Right lobe of liver (tissue), 6 donors: ENCODE measurements around the gene LHFPL2. TPM values are rescaled to one million over a fixed set of nuclear protein-coding genes. Genes with fewer than 3 reads are reported as not detected.

Experiments
- ATAC-seq, 4 donors: fragments of 200-7000 bp; cut with Tn5 transposase; one replicate each; pipeline ENCODE4 v1.9.1; 2020; ENCODE audit warnings: mild to moderate bottlenecking in 4 of 4, moderate library complexity in 4 of 4
- DNase-seq, 3 donors: peaks; one replicate each; pipeline ENCODE4 v3.0.0-alpha.2; 2020
- H3K27ac ChIP-seq, 3 donors: fragments of 200-600 bp; one replicate each; pipeline ENCODE4 v1.8.0; 2022
- H3K27me3 ChIP-seq, 2 donors: fragments of 200-600 bp; one replicate each; pipeline ENCODE4 v1.8.0; 2022
- H3K36me3 ChIP-seq, 4 donors: fragments of 200-600 bp; sonication (generic) in 1 of 4; one replicate each; pipeline versions ENCODE4 v1.5.1 to v1.8.0; 2017 to 2022; ENCODE audit warnings: control low read depth in 1 of 4
- H3K4me1 ChIP-seq, 4 donors: fragments of 200-600 bp; sonication (generic) in 1 of 4; one replicate each; pipeline versions ENCODE4 v1.5.1 to v1.8.0; 2017 to 2022; ENCODE audit warnings: control low read depth in 1 of 4
- H3K4me3 ChIP-seq, 3 donors: fragments of 200-600 bp; one replicate each; pipeline ENCODE4 v1.8.0; 2022
- H3K9me3 ChIP-seq, 4 donors: fragments of 200-600 bp; sonication (generic) in 1 of 4; one replicate each; pipeline versions ENCODE4 v1.5.1 to v1.8.0; 2017 to 2022; ENCODE audit warnings: control low read depth in 1 of 4
- CTCF ChIP-seq, 4 donors: fragments of 200-600 bp in 3 of 4; fragments of 450-650 bp in 1 of 4; IDR thresholded peaks; one replicate each; pipeline versions ENCODE4 v1.5.1 to v1.8.0; 2016 to 2022; ENCODE audit warnings: antibody characterized with exemption in 4 of 4, mild to moderate bottlenecking in 2 of 4
- POLR2A ChIP-seq: fragments of 450-650 bp; IDR thresholded peaks from one replicate; pipeline ENCODE4 v1.6.1; 2017; ENCODE audit warnings: antibody characterized with exemption, mild to moderate bottlenecking
- WGBS: methylation state at CpG from one replicate; pipeline ENCODE4 v1.1.6; 2018; ENCODE audit warnings: low coverage, low lambda C conversion rate; ENCODE audit not compliant: insufficient coverage; ENCODE audit errors: missing lambda C conversion rate; 5-methylcytosine and 5-hydroxymethylcytosine counted together
- intact Hi-C, 2 donors: fragments of 100-400 bp; cut with DNase I; formaldehyde crosslinking; loops; one replicate each; pipeline versions ENCODE4 v1.11.2 to v1.14.1; 2022
- total RNA-seq, 6 experiments: library from RNA; depleted of rRNA in 2 of 6; stranded (reverse); fragments of >200 nt in 2 of 6; fragmentation: NEBNext Ultra II Directional in 3 of 6; extraction: Animal tissue kit (Norgen Biotek cat#: 25700) in 3 of 6; gene quantifications; one replicate each; pipeline versions ENCODE4 v1.1.0 to v1.2.4, GENCODE V29; 2016 to 2023
- donor health status: DM: no; HTN: yes; CAD: no.
- donor health status: DM: no; HTN: no; CAD: no.
- donor health status: DM: no; HTN: no; CAD: no.
- donor health status: DM: no; HTN: yes; CAD: no.
- donor health status: DM: no; HTN: yes; CAD: no.

LHFPL2 gene
- total RNA-seq, 6 experiments from 2014 or later, result 2.6 to 11.8 (median 4.3) TPM

- H3K27ac ChIP-seq, result no peak overlapping the region
- no peaks in the 10 kb centered on the region for H3K36me3 ChIP-seq
- ATAC-seq (no peak), DNase-seq (no peak)
- no peak overlapping the region for H3K4me3 ChIP-seq
- H3K4me1 ChIP-seq, result no peaks in the 10 kb centered on the region
- WGBS, result 65% methylated on average over 4 of the region's 4 CpGs
- TF ChIP-seq CTCF (IDR thresholded peaks at IDR 0.05), result no peak
- TF ChIP-seq POLR2A, result no peak
- no peaks in the 10 kb centered on the region for H3K9me3 ChIP-seq
- intact Hi-C loops, result no loop called here
- no peaks in the 10 kb centered on the region for H3K27me3 ChIP-seq
These were observed 61.3 kb downstream of the LHFPL2 start for GRCh38 chr5:78587081-78587774.

DNA sequence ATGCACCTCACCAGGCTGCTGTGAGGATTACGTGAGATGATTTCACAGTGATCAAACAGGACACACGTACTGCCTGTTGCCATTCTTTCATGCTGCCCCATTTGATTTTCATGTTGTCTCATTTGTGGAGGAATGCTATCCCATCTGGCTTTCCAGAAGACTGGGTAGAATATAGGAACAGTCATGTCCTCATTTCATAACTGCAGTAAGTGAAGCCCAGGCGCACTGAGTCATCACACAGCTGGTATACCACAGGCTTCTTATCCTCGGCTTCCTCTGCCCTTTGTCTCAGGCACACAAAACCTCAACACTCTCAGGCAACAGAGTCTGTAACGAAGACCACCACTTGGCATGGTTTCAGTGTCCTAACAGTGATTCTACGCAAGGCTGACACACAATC is 62.3 kb downstream of the LHFPL2 start:
- DNase-seq (no peak), ATAC-seq (peak in 1 of 4 donors; percentile 34)
- intact Hi-C loops, result no loop called here
- Histone ChIP-seq H3K9me3 (no peaks in the 10 kb centered on the region), H3K36me3 (no peaks in the 10 kb centered on the region), H3K4me3 (no peak overlapping the region), H3K27me3 (no peaks in the 10 kb centered on the region), H3K4me1 (no peaks in the 10 kb centered on the region), H3K27ac (no peak overlapping the region)
- TF ChIP-seq CTCF (IDR thresholded peaks at IDR 0.05) (no peak), POLR2A (no peak)
- 54% methylated on average over 4 of the region's 6 CpGs for WGBS

DNA sequence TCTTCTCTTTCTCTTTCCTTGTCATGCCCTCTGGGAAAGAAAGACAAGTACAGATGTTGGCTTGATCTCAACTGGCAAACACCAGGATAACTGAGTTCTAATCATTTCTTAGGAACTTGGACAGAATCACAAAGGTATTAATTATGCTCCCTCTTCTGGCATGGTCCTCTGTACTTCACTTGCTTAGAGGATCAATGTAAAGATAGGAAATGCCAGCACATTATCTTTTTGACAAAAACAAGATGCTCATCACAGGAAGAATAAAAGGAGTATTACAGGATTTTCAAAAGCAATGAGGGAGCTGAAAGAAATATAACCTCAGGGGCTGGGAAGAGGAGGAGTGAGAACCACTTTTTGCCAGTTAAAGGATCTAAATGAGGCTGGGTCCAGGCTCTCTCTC is 70.6 kb downstream of the LHFPL2 start:
- Histone ChIP-seq H3K27me3 (no peaks in the 10 kb centered on the region), H3K4me1 (peaks cover 0 to 13% (median 0%) of the 10 kb centered on the region in 4 donors), H3K4me3 (no peak overlapping the region), H3K9me3 (no peaks in the 10 kb centered on the region), H3K36me3 (no peaks in the 10 kb centered on the region), H3K27ac (no peak overlapping the region)
- no peak for TF ChIP-seq CTCF (IDR thresholded peaks at IDR 0.05)
- no peak for TF ChIP-seq POLR2A
- intact Hi-C loops, result no loop called here
- DNase-seq (no peak), ATAC-seq (no peak)

- Histone ChIP-seq H3K36me3 (no peaks in the 10 kb centered on the region), H3K9me3 (no peaks in the 10 kb centered on the region), H3K4me3 (no peak overlapping the region), H3K4me1 (peaks cover 0 to 13% (median 0%) of the 10 kb centered on the region in 4 donors), H3K27me3 (no peaks in the 10 kb centered on the region), H3K27ac (no peak overlapping the region)
- DNase-seq, result no peak
- TF ChIP-seq POLR2A (no peak), CTCF (IDR thresholded peaks at IDR 0.05) (no peak)
- 74% methylated on average over 8 of the region's 8 CpGs for WGBS
- intact Hi-C loops, result no loop called here
- ATAC-seq, result no peak
These were observed 71.3 kb downstream of the LHFPL2 start for GRCh38 chr5:78577071-78577807.
